ENCODE results near the gene APBB1. TPM values are rescaled to one million over a fixed set of nuclear protein-coding genes. Genes with fewer than 3 reads are reported as not detected.

Gene APBB1
- total and polyA plus RNA-seq, 2 of the 4 experiments (the other 2 are of a cell fraction), result 39.4 to 44.1 TPM

- Histone ChIP-seq H3K9ac (ENCODE audit: low read depth, low read length) (no peak within 1 kb of the TSS), H3K4me2 (ENCODE audit: low read depth, low read length) (no peak within 1 kb of the TSS), H3K23ac (ENCODE audit: low read depth, low read length) (no peak within 1 kb of the TSS), H4K5ac (ENCODE audit: low read depth, low read length) (no peak within 1 kb of the TSS), H2AFZ (replicated peaks; ENCODE audit: low read length, poor library complexity) (peak within 1 kb of the TSS; percentile 36), H2AK9ac (replicated peaks; ENCODE audit: low read depth, low read length, poor library complexity) (no peak within 1 kb of the TSS), H4K8ac (ENCODE audit: low read depth in 2 of 2, low read length in 2 of 2) (no peak within 1 kb of the TSS), H3K56ac (ENCODE audit: extremely low read depth, insufficient read depth, low read length) (no peak within 1 kb of the TSS), H4K91ac (ENCODE audit: insufficient read depth, low read depth, low read length) (no peak within 1 kb of the TSS), H3K4me1 (ENCODE audit: control insufficient read depth, insufficient read depth, low read length) (no peaks in the 10 kb centered on the region), H3K79me1 (ENCODE audit: low read depth in 1 of 2, low read length in 2 of 2) (no peaks in the 10 kb centered on the region), H3K14ac (replicated peaks; ENCODE audit: low read depth, low read length) (no peak within 1 kb of the TSS), H3K4me3 (ENCODE audit: insufficient read depth, low read depth, low read length) (no peak within 1 kb of the TSS), H3K27me3 (ENCODE audit: control insufficient read depth, insufficient read depth, low read length) (no peaks in the 10 kb centered on the region), H2AK5ac (ENCODE audit: low read depth, low read length) (no peak within 1 kb of the TSS), H3K9me1 (ENCODE audit: insufficient read depth, low read length) (no peaks in the 10 kb centered on the region), H3K4ac (ENCODE audit: low read depth, low read length) (no peak within 1 kb of the TSS), H2BK5ac (ENCODE audit: low read depth, low read length, poor library complexity, severe bottlenecking) (no peak within 1 kb of the TSS), H2BK15ac (ENCODE audit: low read depth, low read length) (no peak within 1 kb of the TSS), H3K27ac (ENCODE audit: insufficient read depth, low read length) (no peak within 1 kb of the TSS), H2BK20ac (ENCODE audit: low read depth, low read length) (no peak within 1 kb of the TSS), H4K20me1 (ENCODE audit: insufficient read depth, low read length) (no peaks in the 10 kb centered on the region), H2BK120ac (ENCODE audit: low read depth, low read length) (no peak within 1 kb of the TSS), H3K9me3 (ENCODE audit: control insufficient read depth, insufficient read depth, low read length) (no peaks in the 10 kb centered on the region), H3K36me3 (ENCODE audit: control insufficient read depth, insufficient read depth, low read length) (no peaks in the 10 kb centered on the region), H3K18ac (ENCODE audit: low read depth, low read length) (no peak within 1 kb of the TSS)
- POLR2A ChIA-PET (ENCODE audit: unreplicated experiment), result no interaction called here
- intact Hi-C loops (cut with micrococcal nuclease), result no loop called here
- TF ChIP-seq FOS (IDR thresholded peaks at IDR 0.05; ENCODE audit: low read depth, low read length), result no peak
- TF ChIP-seq CHD1 (IDR thresholded peaks at IDR 0.05; ENCODE audit: low read depth, low read length), result no peak
- no peak for TF ChIP-seq RAD21 (IDR thresholded peaks at IDR 0.05; ENCODE audit: low read length)
- TF ChIP-seq POLR2A (IDR thresholded peaks at IDR 0.05; ENCODE audit: low read depth, low read length), result no peak
- no peak for TF ChIP-seq NFE2L2 (IDR thresholded peaks at IDR 0.05; ENCODE audit: low read depth, low read length)
- TF ChIP-seq MAFK (IDR thresholded peaks at IDR 0.05; ENCODE audit: low read depth, low read length), result no peak
- TF ChIP-seq SMC3 (IDR thresholded peaks at IDR 0.05; ENCODE audit: low read depth, low read length), result no peak
- TF ChIP-seq, protein P1, sequence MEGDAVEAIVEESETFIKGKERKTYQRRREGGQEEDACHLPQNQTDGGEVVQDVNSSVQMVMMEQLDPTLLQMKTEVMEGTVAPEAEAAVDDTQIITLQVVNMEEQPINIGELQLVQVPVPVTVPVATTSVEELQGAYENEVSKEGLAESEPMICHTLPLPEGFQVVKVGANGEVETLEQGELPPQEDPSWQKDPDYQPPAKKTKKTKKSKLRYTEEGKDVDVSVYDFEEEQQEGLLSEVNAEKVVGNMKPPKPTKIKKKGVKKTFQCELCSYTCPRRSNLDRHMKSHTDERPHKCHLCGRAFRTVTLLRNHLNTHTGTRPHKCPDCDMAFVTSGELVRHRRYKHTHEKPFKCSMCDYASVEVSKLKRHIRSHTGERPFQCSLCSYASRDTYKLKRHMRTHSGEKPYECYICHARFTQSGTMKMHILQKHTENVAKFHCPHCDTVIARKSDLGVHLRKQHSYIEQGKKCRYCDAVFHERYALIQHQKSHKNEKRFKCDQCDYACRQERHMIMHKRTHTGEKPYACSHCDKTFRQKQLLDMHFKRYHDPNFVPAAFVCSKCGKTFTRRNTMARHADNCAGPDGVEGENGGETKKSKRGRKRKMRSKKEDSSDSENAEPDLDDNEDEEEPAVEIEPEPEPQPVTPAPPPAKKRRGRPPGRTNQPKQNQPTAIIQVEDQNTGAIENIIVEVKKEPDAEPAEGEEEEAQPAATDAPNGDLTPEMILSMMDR (conservative IDR thresholded peaks at IDR 0.05; ENCODE audit: low read depth, low read length), result no peak
- no peak for TF ChIP-seq BHLHE40 (IDR thresholded peaks at IDR 0.05; ENCODE audit: low read depth, low read length)
- TF ChIP-seq CEBPB (IDR thresholded peaks at IDR 0.05; ENCODE audit: low read depth, low read length), result no peak
- no peak for TF ChIP-seq MXI1 (IDR thresholded peaks at IDR 0.05; ENCODE audit: borderline replicate concordance, low read depth, low read length)
- TF ChIP-seq, protein P2, sequence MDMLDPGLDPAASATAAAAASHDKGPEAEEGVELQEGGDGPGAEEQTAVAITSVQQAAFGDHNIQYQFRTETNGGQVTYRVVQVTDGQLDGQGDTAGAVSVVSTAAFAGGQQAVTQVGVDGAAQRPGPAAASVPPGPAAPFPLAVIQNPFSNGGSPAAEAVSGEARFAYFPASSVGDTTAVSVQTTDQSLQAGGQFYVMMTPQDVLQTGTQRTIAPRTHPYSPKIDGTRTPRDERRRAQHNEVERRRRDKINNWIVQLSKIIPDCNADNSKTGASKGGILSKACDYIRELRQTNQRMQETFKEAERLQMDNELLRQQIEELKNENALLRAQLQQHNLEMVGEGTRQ (IDR thresholded peaks at IDR 0.05; ENCODE audit: low read depth, low read length), result no peak
- no peak for TF ChIP-seq ELK1 (IDR thresholded peaks at IDR 0.05; ENCODE audit: borderline replicate concordance, low read depth, low read length)
- no peak for TF ChIP-seq RCOR1 (IDR thresholded peaks at IDR 0.05; ENCODE audit: insufficient replicate concordance, low read length)
- no peak for TF ChIP-seq MAZ (IDR thresholded peaks at IDR 0.05; ENCODE audit: borderline replicate concordance, low read depth, low read length)
- no peak for TF ChIP-seq RFX5 (IDR thresholded peaks at IDR 0.05; ENCODE audit: low read depth, low read length)
- no peak for ATAC-seq (ENCODE audit: low read depth)
- BruUV-seq (replicated peaks), result no TSS peak
- in situ Hi-C loops (cut with MboI; ENCODE audit: low sequenced_read_pairs), result loop anchor here (5.0 kb wide), 1 partner anchor 59 kb away; no protein-coding TSS in a partner anchor
- CTCF ChIA-PET, result interaction anchor here (1.2 to 6.7 kb wide), 2 partner anchors 56 to 62 kb away, joined by 3 to 107 read pairs; no protein-coding TSS in a partner anchor
- dilution Hi-C loops (cut with HindIII; ENCODE audit: low sequenced_read_pairs, unreplicated experiment), result no loop called here
- no CpG with 5 or more reads among the region's 3 CpGs for WGBS, 2 experiments (ENCODE audit: extremely low coverage in 2 of 2, insufficient read length in 1 of 2)
- DNase-seq, result no peak
Measured at GRCh38 chr11:6440906-6441358, 22.0 kb upstream of the APBB1 start, which contains the start of gene HPX. HPX (minus strand) TSS chr11:6440987; CDS start chr11:6440963, 24 bp downstream.
